Upper lobe of left lung (tissue), 4 donors: ENCODE measurements around the gene CREBRF.

Experiments
- CTCF ChIP-seq, 6 experiments: fragments of 450-650 bp in 4 of 6; fragments of 200-600 bp in 2 of 6; sonication (generic) in 2 of 6; IDR thresholded peaks; one replicate each; pipeline ENCODE4 v1.5.1; 2016 to 2019; ENCODE audit warnings: antibody characterized with exemption in 6 of 6
- POLR2A ChIP-seq, 4 donors: fragments of 450-650 bp; IDR thresholded peaks; one replicate each; pipeline ENCODE4 v1.5.1; 2016 to 2017; ENCODE audit warnings: antibody characterized with exemption in 4 of 4, mild to moderate bottlenecking in 2 of 4

GRCh38 chr5:173039188-173039587 is 17.0 kb upstream of the CREBRF start:
- TF ChIP-seq CTCF (IDR thresholded peaks at IDR 0.05) (no peak), POLR2A (IDR thresholded peaks at IDR 0.05) (no peak)
